Measurements from ENCODE around the gene CNTNAP2.

Gene CNTNAP2

DNA sequence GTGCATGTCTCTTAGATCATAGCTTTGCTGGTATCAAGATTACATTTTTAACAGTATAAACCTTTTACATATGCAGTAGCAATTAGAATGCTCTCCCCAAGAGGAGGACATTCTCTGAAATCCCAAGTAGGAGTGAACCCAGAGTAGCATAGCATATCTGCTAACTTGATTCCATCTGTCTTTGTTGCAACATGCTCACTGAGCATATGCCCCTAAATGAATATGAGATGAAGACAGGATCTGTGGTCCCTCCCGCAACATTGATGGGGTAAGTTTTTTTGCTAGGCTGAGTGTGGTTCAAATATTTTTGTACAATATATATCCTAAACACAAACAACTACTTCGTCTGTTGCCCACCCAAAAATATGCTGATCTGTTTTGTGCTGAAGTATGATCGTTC, 1939.8 kb downstream of the CNTNAP2 start:
- H3K9me2 ChIP-seq (replicated peaks; ENCODE audit: insufficient read depth, low read length), result no peaks in the 10 kb centered on the region
- H2AFZ ChIP-seq (ENCODE audit: low read depth, low read length, severe bottlenecking), result no peak overlapping the region
- H3K9me3 ChIP-seq (ENCODE audit: insufficient read depth, low read length), result no peaks in the 10 kb centered on the region
- no peaks in the 10 kb centered on the region for H3K36me3 ChIP-seq (ENCODE audit: low read length)
- H3K27me3 ChIP-seq (ENCODE audit: low read length), result no peaks in the 10 kb centered on the region
- no peak overlapping the region for H3K9ac ChIP-seq (ENCODE audit: low read length)
- no peaks in the 10 kb centered on the region for H4K20me1 ChIP-seq (ENCODE audit: low read depth, low read length)
- H3K79me2 ChIP-seq (ENCODE audit: insufficient read depth, low read length), result no peaks in the 10 kb centered on the region
- no peak overlapping the region for H3K4me3 ChIP-seq (ENCODE audit: insufficient read depth, low read length, poor library complexity, severe bottlenecking)
- H3F3A ChIP-seq (ENCODE audit: insufficient read depth), result no peaks in the 10 kb centered on the region
- no peak overlapping the region for H3K27ac ChIP-seq (ENCODE audit: low read depth, low read length)
- H3K4me2 ChIP-seq (ENCODE audit: low read depth, low read length, poor library complexity, severe bottlenecking), result no peak overlapping the region
- TF ChIP-seq EZH2phosphoT487 (conservative IDR thresholded peaks at IDR 0.05; ENCODE audit: low read length), result no peak
- TF ChIP-seq, protein P1, sequence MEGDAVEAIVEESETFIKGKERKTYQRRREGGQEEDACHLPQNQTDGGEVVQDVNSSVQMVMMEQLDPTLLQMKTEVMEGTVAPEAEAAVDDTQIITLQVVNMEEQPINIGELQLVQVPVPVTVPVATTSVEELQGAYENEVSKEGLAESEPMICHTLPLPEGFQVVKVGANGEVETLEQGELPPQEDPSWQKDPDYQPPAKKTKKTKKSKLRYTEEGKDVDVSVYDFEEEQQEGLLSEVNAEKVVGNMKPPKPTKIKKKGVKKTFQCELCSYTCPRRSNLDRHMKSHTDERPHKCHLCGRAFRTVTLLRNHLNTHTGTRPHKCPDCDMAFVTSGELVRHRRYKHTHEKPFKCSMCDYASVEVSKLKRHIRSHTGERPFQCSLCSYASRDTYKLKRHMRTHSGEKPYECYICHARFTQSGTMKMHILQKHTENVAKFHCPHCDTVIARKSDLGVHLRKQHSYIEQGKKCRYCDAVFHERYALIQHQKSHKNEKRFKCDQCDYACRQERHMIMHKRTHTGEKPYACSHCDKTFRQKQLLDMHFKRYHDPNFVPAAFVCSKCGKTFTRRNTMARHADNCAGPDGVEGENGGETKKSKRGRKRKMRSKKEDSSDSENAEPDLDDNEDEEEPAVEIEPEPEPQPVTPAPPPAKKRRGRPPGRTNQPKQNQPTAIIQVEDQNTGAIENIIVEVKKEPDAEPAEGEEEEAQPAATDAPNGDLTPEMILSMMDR (IDR thresholded peaks at IDR 0.05; ENCODE audit: insufficient read depth, low read length, poor library complexity, severe bottlenecking), result no peak

DNA sequence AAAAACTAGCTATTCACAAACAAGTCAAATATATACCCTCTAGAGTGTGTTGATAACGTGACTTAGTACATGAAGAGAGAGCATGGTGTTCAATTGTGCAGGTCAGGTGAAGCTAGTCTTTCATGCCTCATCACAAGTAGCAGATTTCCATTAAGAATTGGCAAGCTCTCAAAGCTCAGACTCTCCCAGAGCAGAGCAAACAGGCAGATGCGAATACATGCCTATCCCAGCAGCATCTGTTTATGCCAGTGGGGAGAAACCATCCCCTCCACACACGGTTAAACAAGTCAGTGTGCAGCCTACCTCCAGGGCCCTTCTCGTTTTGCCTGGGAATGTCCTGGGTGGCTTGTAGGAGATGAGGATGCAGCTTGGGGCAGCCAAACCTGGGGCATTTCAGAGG, 1941.5 kb downstream of the CNTNAP2 start:
- Histone ChIP-seq H3K27me3 (ENCODE audit: low read length) (no peaks in the 10 kb centered on the region), H3K27ac (ENCODE audit: low read depth, low read length) (no peak overlapping the region), H4K20me1 (ENCODE audit: low read depth, low read length) (no peaks in the 10 kb centered on the region), H3K9ac (ENCODE audit: low read length) (no peak overlapping the region), H3K36me3 (ENCODE audit: low read length) (no peaks in the 10 kb centered on the region), H3F3A (ENCODE audit: insufficient read depth) (no peaks in the 10 kb centered on the region), H3K9me3 (ENCODE audit: insufficient read depth, low read length) (no peaks in the 10 kb centered on the region), H2AFZ (ENCODE audit: low read depth, low read length, severe bottlenecking) (no peak overlapping the region), H3K9me2 (replicated peaks; ENCODE audit: insufficient read depth, low read length) (no peaks in the 10 kb centered on the region), H3K4me3 (ENCODE audit: insufficient read depth, low read length, poor library complexity, severe bottlenecking) (no peak overlapping the region), H3K4me2 (ENCODE audit: low read depth, low read length, poor library complexity, severe bottlenecking) (no peak overlapping the region), H3K79me2 (ENCODE audit: insufficient read depth, low read length) (no peaks in the 10 kb centered on the region)
- TF ChIP-seq, protein P1 (IDR thresholded peaks at IDR 0.05; ENCODE audit: insufficient read depth, low read length, poor library complexity, severe bottlenecking), result no peak
- TF ChIP-seq EZH2phosphoT487 (conservative IDR thresholded peaks at IDR 0.05; ENCODE audit: low read length), result no peak

DNA sequence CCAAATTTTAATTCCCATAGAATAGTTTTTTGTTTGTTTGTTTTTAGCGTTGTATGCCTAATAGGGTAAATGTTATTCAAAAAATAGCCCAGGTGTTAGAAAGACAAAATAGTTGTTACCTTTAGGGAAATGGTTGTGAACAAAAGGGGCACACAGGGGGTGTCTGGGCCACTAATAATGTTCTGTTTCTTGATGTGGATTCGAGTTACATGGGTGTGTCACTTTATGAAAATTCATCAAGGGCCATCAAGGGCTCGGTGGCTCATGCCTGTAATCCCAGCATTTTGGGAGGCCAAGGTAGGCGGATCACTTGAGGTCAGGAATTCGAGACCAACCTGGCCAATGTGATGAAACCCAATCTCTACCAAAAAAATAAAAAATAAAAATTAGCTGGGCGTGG, 1942.2 kb downstream of the CNTNAP2 start:
- Histone ChIP-seq H3K27ac (ENCODE audit: low read depth, low read length) (no peak overlapping the region), H3K27me3 (ENCODE audit: low read length) (no peaks in the 10 kb centered on the region), H3K4me2 (ENCODE audit: low read depth, low read length, poor library complexity, severe bottlenecking) (no peak overlapping the region), H3K9me3 (ENCODE audit: insufficient read depth, low read length) (no peaks in the 10 kb centered on the region), H3K9me2 (replicated peaks; ENCODE audit: insufficient read depth, low read length) (no peaks in the 10 kb centered on the region), H3K36me3 (ENCODE audit: low read length) (no peaks in the 10 kb centered on the region), H3K79me2 (ENCODE audit: insufficient read depth, low read length) (no peaks in the 10 kb centered on the region), H3K4me3 (ENCODE audit: insufficient read depth, low read length, poor library complexity, severe bottlenecking) (no peak overlapping the region), H3K9ac (ENCODE audit: low read length) (no peak overlapping the region), H2AFZ (ENCODE audit: low read depth, low read length, severe bottlenecking) (no peak overlapping the region), H4K20me1 (ENCODE audit: low read depth, low read length) (no peaks in the 10 kb centered on the region), H3F3A (ENCODE audit: insufficient read depth) (no peaks in the 10 kb centered on the region)
- TF ChIP-seq, protein P1 (IDR thresholded peaks at IDR 0.05; ENCODE audit: insufficient read depth, low read length, poor library complexity, severe bottlenecking), result no peak
- TF ChIP-seq EZH2phosphoT487 (conservative IDR thresholded peaks at IDR 0.05; ENCODE audit: low read length), result no peak
